Stimulated activated CD8-positive, alpha-beta memory T cell treated with anti-CD3 and anti-CD28 coated beads, Interleukin-15, amount 100 ng/mL, for 1 hour (primary cell): ENCODE data around the gene P2RX4.
"Not testable (repeated sequence)": the region's sequence is repeated elsewhere in the genome, so short reads cannot be mapped to it uniquely, and the experiment has no call there.

Experiments used
- DNase-seq: peaks from one replicate; pipeline ENCODE4 v3.0.0-alpha.2; 2020; ENCODE audit warnings: low read depth

Gene P2RX4

DNA sequence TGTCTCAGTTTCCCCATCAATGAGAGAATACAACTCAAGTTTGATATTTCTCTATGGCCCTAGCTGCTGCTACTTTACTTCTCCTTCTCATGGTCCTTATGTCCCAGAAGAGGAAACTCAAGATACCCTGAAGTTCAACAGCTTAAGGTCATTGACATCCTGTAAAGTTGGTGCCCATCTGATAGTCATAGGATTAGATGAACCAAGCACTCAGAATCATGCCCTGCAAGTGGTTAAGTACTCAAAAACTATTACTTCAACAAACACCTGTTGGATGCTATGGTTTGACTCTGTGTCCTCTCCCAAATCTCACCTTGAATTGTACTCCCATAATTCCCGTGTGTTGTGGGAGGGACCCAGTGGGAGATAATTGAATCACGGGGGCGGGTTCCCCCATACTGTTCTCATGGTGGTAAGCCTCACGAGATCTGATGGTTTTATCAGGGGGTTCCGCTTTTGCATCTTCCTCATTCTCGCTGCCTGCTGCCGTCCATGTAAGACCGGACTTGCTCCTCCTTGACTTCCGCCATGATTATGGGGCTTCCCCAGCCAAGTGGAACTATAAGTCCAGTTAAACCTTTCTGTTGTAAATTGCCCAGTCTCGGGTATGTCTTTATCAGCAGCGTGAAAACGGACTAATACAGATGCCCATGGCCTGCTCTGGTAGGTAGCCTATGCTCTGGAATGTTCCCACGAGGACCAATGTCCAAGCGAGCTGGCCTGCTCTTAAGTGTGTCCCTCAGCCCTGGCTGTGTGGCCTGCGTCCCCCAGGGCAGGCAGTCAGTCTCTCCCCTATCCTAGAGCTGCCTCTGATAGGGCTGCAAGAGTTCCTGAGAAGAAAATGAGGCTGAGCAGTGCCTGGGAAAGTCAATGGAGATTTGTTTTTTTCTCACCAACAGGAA is 68.5 kb downstream of the P2RX4 start:
- DNase-seq, result no peak

DNA sequence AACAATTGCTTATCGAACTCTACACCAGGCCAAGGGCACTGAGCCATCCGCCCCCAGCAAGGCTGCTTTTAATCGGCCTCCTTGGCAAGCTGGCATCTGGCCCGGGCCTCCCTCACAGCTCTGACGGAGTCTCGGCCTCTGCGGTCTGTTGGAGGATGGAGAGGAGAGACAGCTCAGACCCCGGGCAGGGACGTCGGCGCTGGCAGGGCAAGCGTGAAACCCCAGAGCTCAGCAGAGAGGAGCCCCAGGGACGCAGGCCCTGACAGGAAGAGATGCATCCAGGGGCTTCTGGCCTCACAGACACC is 69.1 kb downstream of the P2RX4 start:
- DNase-seq, result no peak

DNA sequence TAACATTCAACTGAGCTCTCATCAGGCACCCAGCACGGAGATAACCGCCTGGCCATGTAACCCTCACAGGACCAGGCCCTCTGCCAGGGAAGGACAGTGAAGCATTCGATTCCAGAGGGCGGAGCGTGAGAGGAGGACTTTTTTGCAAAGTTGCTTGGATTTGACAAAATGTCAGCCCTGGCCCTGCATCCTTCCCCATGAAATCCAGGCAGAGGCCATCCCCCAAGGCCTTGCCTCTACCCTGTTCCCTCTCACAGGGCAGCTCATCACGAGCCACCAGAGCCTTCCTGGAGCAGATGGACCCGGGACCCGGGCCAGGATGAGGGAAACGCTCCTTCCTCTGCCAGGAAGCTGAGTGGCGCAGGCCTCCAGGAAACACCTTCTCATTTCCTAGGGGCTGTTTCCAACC is 69.6 kb downstream of the P2RX4 start:
- no peak for DNase-seq

DNA sequence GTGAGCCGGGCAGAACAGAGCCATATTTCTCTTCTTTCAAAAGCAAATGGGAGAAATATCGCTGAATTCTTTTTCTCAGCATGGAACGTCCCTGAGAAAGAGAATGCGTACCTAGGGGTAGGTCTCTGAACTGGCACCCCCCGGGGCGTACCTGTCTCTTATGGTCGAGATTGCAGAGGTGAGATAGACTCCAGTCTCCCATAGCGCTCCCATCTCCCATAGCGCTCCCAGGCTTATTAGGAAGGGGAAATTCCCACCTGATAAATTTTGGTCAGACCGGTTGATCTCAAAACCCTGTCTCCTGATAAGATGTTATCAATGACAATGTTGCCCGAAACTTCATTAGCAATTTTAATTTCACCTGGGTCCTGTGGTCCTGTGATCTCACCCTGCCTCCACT is 70.6 kb downstream of the P2RX4 start:
- DNase-seq, result not testable (repeated sequence)

DNA sequence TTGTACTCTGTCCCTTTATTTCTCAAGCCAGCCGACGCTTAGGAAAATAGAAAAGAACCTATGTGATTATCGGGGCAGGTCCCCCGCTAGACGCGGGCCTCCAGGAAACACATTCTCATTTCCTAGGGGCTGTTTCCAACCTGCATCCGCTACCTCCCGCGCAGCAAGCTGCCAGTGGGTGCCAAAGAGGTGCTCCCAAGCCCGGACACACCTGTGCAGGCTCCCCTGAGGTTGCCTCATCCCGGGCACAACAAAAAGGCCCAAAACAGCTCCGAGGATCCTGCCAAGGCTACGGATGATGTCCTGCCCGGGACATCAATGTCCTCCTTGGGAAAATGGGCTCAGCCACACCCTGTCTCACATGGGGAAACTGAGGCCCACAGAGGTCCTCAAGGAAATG is 71.2 kb downstream of the P2RX4 start:
- DNase-seq, result not testable (repeated sequence)

DNA sequence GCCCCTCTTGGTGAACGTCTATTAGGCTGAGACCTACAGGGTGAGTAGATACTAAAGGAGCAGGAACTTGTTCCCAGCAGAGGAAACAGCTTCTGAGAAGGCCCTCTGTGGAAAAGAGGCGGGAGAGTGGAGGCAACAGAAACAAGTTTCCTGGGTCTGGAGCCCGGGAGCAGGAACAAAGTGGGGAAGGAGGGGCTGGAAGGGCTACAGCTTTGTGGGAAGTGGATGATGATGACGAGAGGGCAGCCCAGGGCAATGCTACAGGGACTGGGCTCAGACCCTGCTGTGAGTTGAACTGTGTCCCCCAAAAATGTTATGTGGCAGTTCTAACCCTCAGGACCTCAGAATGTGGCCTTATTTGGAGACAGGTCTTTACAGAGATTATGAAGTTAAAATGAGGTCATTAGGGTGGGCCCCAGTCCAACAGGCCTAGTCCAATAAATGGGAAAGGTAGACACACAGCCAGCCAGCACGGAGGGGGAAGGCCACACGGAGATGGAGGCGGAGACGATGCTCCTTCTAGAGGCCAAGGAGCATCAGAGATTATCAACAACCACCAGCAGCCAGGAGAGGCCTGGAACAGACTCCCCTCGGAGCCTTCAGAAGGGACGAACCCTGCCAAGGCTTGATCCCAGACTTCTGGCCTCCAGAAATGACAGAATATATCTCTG is 72.3 kb downstream of the P2RX4 start:
- no peak for DNase-seq

DNA sequence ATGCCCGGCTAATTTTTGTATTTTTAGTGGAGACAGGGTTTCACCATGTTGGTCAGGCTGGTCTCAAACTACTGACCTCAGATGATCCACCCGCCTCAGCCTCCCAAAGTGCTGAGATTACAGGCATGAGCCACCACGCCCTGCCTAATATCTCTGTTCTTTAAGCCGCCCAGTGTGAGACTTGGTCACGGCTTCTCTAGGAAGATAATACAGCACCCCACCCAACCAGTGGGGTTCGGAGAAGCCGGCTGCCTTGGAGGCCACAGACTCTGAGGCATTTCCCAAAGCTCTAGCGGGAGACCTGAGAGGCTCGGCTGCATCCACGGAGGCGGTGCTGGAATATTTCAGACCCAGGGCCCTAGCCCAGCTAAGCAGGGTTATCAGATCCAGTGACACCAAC is 73.0 kb downstream of the P2RX4 start:
- DNase-seq, result not testable (repeated sequence)

DNA sequence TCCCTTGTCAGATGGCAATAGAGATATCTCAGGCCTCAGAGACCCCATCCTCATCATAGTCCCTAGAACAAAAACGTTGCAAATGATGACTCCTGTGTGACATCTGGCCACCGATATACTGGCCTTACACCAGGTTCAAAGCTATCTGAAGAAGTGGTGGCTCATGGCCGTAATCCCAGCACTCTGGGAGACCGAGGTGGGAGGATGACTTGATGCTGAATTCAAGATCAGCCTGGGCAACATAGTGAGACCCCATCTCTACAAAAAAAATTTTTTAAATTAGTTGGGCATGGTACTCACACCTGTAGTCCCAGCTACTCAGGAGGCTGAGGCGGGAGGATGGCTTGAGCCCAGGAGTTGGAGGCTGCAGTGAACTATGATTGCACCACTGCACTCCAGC is 73.5 kb downstream of the P2RX4 start:
- no peak for DNase-seq
